Progenitor cell of endocrine pancreas (in vitro differentiated cells): ENCODE measurements around the gene CHID1. TPM values are rescaled to one million over a fixed set of nuclear protein-coding genes. Genes with fewer than 3 reads are reported as not detected.

Experiments
- DNase-seq: peaks from one replicate; pipeline ENCODE4 v3.0.0; 2021; ENCODE audit warnings: low spot score; ENCODE audit not compliant: unreplicated experiment
- H3K27ac Mint-ChIP-seq: 2 replicates; pipeline ENCODE4 v1.8.0; 2021; ENCODE audit warnings: mild to moderate bottlenecking, moderate library complexity, mixed read lengths
- H3K27me3 Mint-ChIP-seq: 2 replicates; pipeline ENCODE4 v1.8.0; 2021; ENCODE audit warnings: mixed read lengths
- H3K36me3 Mint-ChIP-seq: 2 replicates; pipeline ENCODE4 v1.8.0; 2022; ENCODE audit warnings: mixed read lengths; ENCODE audit not compliant: insufficient read depth
- H3K4me1 Mint-ChIP-seq: 2 replicates; pipeline ENCODE4 v1.8.0; 2021; ENCODE audit warnings: low read depth, mixed read lengths
- H3K4me3 Mint-ChIP-seq: 2 replicates; pipeline ENCODE4 v1.8.0; 2021; ENCODE audit warnings: low read depth, mild to moderate bottlenecking, moderate library complexity, mixed read lengths
- H3K9me3 Mint-ChIP-seq: 2 replicates; pipeline ENCODE4 v1.8.0; 2021; ENCODE audit warnings: low read depth, mixed read lengths
- CTCF ChIP-seq: fragments of 200-600 bp; sonication (generic); IDR thresholded peaks from one replicate; pipeline ENCODE4 v1.5.0; 2021; ENCODE audit warnings: antibody characterized with exemption, mild to moderate bottlenecking; ENCODE audit not compliant: unreplicated experiment
- long read RNA-seq: library from polyadenylated mRNA; unstranded; transcript quantifications from one replicate; pipeline ENCODE4 v2.0.0, GENCODE V29; 2020
- total RNA-seq: library from RNA; stranded (reverse); gene quantifications from 2 replicates; pipeline ENCODE4 v1.2.1, GENCODE V29; 2021

Gene CHID1
- 79.1 and 87.0 TPM in 2 replicates for total RNA-seq
- long read RNA-seq, transcript CHID1-202 (12 exons, 1,289 nt) = minor isoform, 7 of 130 reads
- long read RNA-seq, transcript CHID1-203 (14 exons, 1,477 nt) = minor isoform, 15 of 130 reads
- long read RNA-seq, transcript CHID1-201 (13 exons, 3,374 nt) = major isoform, 66 of 130 reads
- long read RNA-seq, partial matches to known transcripts = 28 of 130 reads
- long read RNA-seq, other reads (novel, unspliced or antisense) = 14 of 130 reads

- H3K27ac Mint-ChIP-seq = peak within 1 kb of the TSS; percentile 87
- peak within 1 kb of the TSS; percentile 91 for H3K4me3 Mint-ChIP-seq
Measured at GRCh38 chr11:910589-911030, at the start of gene CHID1. Gene CHID1 (minus strand): TSS chr11:910810. CDS start chr11:904816, 5,994 bp downstream.

GRCh38 chr11:959608-960007, 49.0 kb upstream of the CHID1 start:
- Mint-ChIP-seq H3K36me3 (peaks cover 15% of the 10 kb centered on the region), H3K27ac (peak overlapping the region; percentile 23), H3K4me1 (peaks cover 26% of the 10 kb centered on the region), H3K9me3 (no peaks in the 10 kb centered on the region), H3K27me3 (no peaks in the 10 kb centered on the region), H3K4me3 (no peak overlapping the region)
- no peak for DNase-seq
- no peak for TF ChIP-seq CTCF

More at GRCh38 chr11:910589-911030, at the start of gene CHID1:
- peak; percentile 90 for DNase-seq
- Mint-ChIP-seq H3K36me3 (peaks cover 1% of the 10 kb centered on the region), H3K27me3 (no peaks in the 10 kb centered on the region), H3K9me3 (no peaks in the 10 kb centered on the region), H3K4me1 (peaks cover 8% of the 10 kb centered on the region)
- TF ChIP-seq CTCF = no peak

- H3K27me3 Mint-ChIP-seq = no peaks in the 10 kb centered on the region
- DNase-seq = no peak
- TF ChIP-seq CTCF = no peak
- no peaks in the 10 kb centered on the region for H3K9me3 Mint-ChIP-seq
- no peak overlapping the region for H3K27ac Mint-ChIP-seq
- H3K36me3 Mint-ChIP-seq = peaks cover 11% of the 10 kb centered on the region
- peaks cover 32% of the 10 kb centered on the region for H3K4me1 Mint-ChIP-seq
- no peak overlapping the region for H3K4me3 Mint-ChIP-seq
Measured at GRCh38 chr11:959027-959426, 48.4 kb upstream of the CHID1 start.

- TF ChIP-seq CTCF = no peak
- H3K9me3 Mint-ChIP-seq = no peaks in the 10 kb centered on the region
- no peaks in the 10 kb centered on the region for H3K27me3 Mint-ChIP-seq
- peaks cover 39% of the 10 kb centered on the region for H3K4me1 Mint-ChIP-seq
- H3K4me3 Mint-ChIP-seq = no peak overlapping the region
- peaks cover 4% of the 10 kb centered on the region for H3K36me3 Mint-ChIP-seq
- no peak for DNase-seq
- no peak overlapping the region for H3K27ac Mint-ChIP-seq
Measured at GRCh38 chr11:958101-958500, 47.5 kb upstream of the CHID1 start.

- TF ChIP-seq CTCF = no peak
- Mint-ChIP-seq H3K27me3 (no peaks in the 10 kb centered on the region), H3K36me3 (peaks cover 2% of the 10 kb centered on the region), H3K4me3 (no peak overlapping the region), H3K27ac (no peak overlapping the region), H3K4me1 (peaks cover 47% of the 10 kb centered on the region), H3K9me3 (no peaks in the 10 kb centered on the region)
- DNase-seq = no peak
Measured at GRCh38 chr11:957212-957920, 46.8 kb upstream of the CHID1 start.
